Effector memory CD4-positive, alpha-beta T cell (primary cell): ENCODE data around the gene BAG3.
A peak's percentile ranks its signal among the peaks of the same experiment; 100 is the strongest.
"Not testable (repeated sequence)": the region's sequence is repeated elsewhere in the genome, so short reads cannot be mapped to it uniquely, and the experiment has no call there.

Experiments used
- DNase-seq, 3 donors: peaks; one replicate each; pipeline ENCODE4 v3.0.0-alpha.2; 2020
- H3K27ac ChIP-seq: 2 replicates; pipeline ENCODE4 v1.7.0; 2013; ENCODE audit warnings: mild to moderate bottlenecking, low read length, moderate library complexity; ENCODE audit not compliant: insufficient read depth, poor library complexity, severe bottlenecking
- H3K27me3 ChIP-seq: replicated peaks from 2 replicates; pipeline ENCODE4 v1.7.0; 2013; ENCODE audit warnings: mild to moderate bottlenecking, low read length; ENCODE audit not compliant: insufficient read depth, control insufficient read depth, poor library complexity, severe bottlenecking
- H3K36me3 ChIP-seq: 2 replicates; pipeline ENCODE4 v1.7.0; 2013; ENCODE audit warnings: mild to moderate bottlenecking, low read length, moderate library complexity; ENCODE audit not compliant: control insufficient read depth, insufficient read depth
- H3K4me1 ChIP-seq: 2 replicates; pipeline ENCODE4 v1.7.0; 2013; ENCODE audit warnings: low read length, mild to moderate bottlenecking; ENCODE audit not compliant: control insufficient read depth, insufficient read depth, poor library complexity, severe bottlenecking
- H3K4me3 ChIP-seq: 2 replicates; pipeline ENCODE4 v1.7.0; 2013; ENCODE audit warnings: low read length, low read depth, mild to moderate bottlenecking; ENCODE audit not compliant: insufficient read depth, poor library complexity, severe bottlenecking
- H3K9me3 ChIP-seq: 2 replicates; pipeline ENCODE4 v1.7.0; 2013; ENCODE audit warnings: mild to moderate bottlenecking, low read length, moderate library complexity; ENCODE audit not compliant: control insufficient read depth

BAG3 gene

DNA sequence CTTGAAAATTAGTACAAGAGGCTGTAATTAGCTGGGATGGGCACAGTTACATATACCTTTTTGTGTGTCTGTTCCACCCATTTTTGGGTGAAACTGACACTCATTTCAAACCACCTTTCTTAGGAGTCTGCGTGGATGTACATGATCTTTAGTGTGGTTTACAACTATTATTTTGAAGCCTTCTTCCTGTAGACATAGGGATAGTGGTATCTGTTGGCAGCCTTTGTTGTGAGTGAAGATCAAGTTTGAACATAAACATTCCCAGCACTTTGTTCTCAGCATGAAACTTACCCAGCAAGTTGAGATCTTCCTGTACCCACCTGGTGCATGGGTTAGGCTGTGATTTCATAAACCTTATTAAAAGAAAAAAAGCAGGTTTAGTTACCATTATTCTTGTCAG is 2.0 kb downstream of the BAG3 start:
- Histone ChIP-seq H3K27ac (peak overlapping the region; percentile 88), H3K36me3 (no peaks in the 10 kb centered on the region), H3K27me3 (no peaks in the 10 kb centered on the region), H3K9me3 (no peaks in the 10 kb centered on the region), H3K4me3 (peak overlapping the region; percentile 95), H3K4me1 (peaks cover 38% of the 10 kb centered on the region)
- no peak for DNase-seq

DNA sequence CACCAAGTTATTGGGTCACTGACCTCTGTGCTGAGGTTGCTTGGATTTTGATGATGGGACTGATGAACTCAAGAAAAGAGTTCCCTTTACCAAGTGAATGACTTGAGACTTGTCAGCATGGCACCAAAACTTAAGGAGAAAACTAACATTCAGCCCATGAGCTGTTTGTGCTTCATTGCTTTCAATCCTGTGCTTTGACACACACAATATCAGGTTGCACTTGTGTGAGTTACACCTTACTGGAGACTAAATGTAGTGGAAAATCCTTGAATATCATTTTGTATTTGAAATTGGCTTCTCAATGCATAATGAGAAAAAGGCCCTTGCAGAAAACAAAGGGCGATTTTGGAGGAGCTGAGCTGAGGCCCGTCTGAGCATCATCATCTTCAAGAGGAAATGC is 2.7 kb downstream of the BAG3 start:
- Histone ChIP-seq H3K4me1 (peaks cover 40% of the 10 kb centered on the region), H3K27ac (peak overlapping the region; percentile 88)

DNA sequence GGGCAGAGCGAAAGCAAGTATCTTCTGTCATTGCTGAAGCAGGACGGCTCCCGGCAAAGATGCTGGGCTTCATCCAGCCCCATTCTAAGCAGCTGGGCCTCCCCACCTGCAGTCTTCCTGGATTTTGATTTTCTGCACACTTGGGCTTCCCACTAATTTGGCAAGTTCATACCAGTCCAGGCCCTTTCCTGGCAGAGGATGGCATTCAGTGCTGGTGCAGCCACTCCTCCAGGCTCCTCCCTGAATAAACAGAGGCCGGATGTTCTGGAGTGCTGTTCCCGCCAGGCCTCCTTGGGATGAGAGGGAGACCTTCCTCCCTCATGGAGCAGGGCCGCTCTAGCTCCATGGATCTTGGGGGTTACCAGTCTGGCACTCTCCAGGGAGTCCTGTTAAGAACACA is 3.4 kb downstream of the BAG3 start:
- Histone ChIP-seq H3K27me3 (no peaks in the 10 kb centered on the region), H3K9me3 (no peaks in the 10 kb centered on the region), H3K27ac (peak overlapping the region; percentile 57), H3K4me1 (peaks cover 40% of the 10 kb centered on the region), H3K36me3 (no peaks in the 10 kb centered on the region), H3K4me3 (no peak overlapping the region)
- no peak for DNase-seq

More for the DNA sequence above, 2.7 kb downstream of the BAG3 start:
- H3K27me3 ChIP-seq, result no peaks in the 10 kb centered on the region
- no peaks in the 10 kb centered on the region for H3K9me3 ChIP-seq
- H3K36me3 ChIP-seq, result no peaks in the 10 kb centered on the region
- DNase-seq, result no peak
- no peak overlapping the region for H3K4me3 ChIP-seq

DNA sequence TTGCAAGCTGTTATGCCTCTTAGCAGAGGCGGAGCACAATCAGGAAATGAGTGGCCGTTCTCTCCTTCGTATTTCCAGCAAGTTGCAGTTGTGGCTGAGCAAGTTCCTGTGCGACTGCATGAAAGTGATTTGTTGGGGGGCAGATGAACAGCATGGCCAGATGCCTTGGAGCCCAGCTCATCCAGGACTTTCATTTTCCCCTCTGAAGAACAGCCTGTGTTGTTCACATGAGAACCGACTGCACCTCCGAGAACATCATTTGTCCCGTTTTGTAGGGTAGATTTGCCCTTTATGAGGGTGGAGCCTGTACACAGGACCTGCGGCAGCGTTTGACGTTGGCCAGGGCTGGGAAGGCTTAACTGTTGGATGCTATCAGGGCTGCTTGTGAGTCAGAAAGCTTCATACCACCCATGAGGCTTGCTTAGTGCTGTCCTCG is 4.4 kb downstream of the BAG3 start:
- peak overlapping the region; percentile 36 for H3K4me3 ChIP-seq
- peak overlapping the region; percentile 57 for H3K27ac ChIP-seq
- peak; percentile 10 to 53 (median 22) for DNase-seq

DNA sequence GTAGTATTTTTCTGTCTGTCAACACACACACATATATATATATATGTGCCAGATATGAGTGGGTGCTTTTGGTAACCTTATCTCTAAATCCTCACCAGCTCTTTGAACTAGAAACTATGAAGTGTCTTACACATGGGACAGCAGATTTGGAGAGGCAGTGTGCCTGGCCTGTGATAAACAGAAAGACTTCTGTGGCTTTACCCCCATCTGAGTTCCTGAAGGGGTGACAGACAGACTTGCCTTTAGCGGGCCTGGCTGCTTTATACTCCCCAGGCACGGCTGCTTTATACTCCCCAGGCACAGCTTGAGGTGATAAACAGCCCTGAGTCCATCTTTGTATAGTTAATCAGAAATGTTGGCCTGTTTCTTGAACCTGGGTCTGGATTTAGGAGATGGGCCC is 5.6 kb downstream of the BAG3 start:
- no peaks in the 10 kb centered on the region for H3K27me3 ChIP-seq
- DNase-seq, result no peak
- no peaks in the 10 kb centered on the region for H3K36me3 ChIP-seq
- no peak overlapping the region for H3K4me3 ChIP-seq
- H3K9me3 ChIP-seq, result no peaks in the 10 kb centered on the region
- peaks cover 40% of the 10 kb centered on the region for H3K4me1 ChIP-seq
- peak overlapping the region; percentile 57 for H3K27ac ChIP-seq

More for the DNA sequence above, 4.4 kb downstream of the BAG3 start:
- peaks cover 40% of the 10 kb centered on the region for H3K4me1 ChIP-seq
- H3K9me3 ChIP-seq, result no peaks in the 10 kb centered on the region
- no peaks in the 10 kb centered on the region for H3K36me3 ChIP-seq
- no peaks in the 10 kb centered on the region for H3K27me3 ChIP-seq

DNA sequence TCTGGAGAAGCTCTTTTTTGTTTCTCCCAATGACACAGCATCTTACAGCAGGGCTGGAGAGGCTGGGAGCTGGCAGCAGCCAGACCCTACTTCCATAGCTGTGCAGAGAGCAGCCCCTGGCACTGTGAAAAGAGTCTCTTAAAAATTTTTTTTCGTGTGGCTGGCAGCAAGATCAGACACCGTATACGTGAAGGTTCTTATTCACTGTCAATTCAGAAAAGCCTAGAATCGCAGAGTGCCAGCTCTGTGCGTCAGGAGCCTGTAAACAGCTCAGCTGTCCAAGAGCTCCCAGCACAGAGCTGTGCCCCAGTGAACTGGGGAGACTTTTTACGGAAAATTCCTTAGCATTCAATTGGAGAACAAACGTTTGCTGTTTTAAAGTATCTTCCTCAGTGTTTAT is 6.5 kb downstream of the BAG3 start:
- Histone ChIP-seq H3K27me3 (no peaks in the 10 kb centered on the region), H3K36me3 (no peaks in the 10 kb centered on the region), H3K4me3 (no peak overlapping the region), H3K9me3 (no peaks in the 10 kb centered on the region), H3K4me1 (peaks cover 40% of the 10 kb centered on the region), H3K27ac (no peak overlapping the region)
- no peak for DNase-seq

DNA sequence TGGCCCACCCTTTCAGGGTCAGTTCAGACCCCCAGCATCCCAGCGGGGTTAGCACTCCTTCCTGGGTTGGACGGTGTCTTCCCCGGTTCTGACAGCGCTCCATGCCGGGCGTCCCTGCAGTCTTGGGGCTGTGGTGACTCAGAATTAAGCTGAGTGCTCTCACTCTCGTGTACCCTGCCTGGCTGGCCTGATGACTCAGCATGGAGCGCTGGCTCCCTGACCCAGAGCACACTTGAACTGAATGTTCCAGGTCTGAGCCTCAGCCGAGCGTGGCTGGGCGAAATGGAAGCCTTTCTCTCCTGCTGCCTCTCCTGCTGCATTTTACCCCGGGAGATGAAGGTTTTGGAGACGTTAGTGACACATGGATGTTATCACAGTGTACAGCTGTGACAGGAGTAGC is 7.1 kb downstream of the BAG3 start:
- Histone ChIP-seq H3K27ac (no peak overlapping the region), H3K27me3 (no peaks in the 10 kb centered on the region), H3K36me3 (no peaks in the 10 kb centered on the region), H3K9me3 (no peaks in the 10 kb centered on the region), H3K4me1 (peaks cover 41% of the 10 kb centered on the region), H3K4me3 (no peak overlapping the region)
- DNase-seq, result no peak

DNA sequence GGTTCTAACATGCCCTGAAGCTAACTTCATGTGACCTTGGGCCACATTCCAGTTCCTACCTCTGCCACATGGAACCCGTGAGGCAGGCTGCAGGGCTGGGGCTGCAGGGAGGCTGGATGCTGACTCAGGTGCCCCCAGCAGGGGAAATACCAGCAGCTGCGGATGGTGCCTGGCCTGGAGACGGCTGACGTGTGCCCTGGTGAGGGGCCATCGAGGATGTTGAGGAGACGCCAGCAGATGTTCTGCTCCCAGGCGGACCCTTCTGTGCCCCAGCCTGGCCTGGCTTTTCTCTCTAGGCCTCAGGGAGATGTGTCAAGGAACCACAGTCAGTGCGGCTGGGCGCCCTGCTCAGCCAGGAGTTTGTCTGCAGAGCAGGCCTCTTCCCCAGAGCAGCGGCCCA is 8.8 kb downstream of the BAG3 start:
- Histone ChIP-seq H3K4me3 (no peak overlapping the region), H3K4me1 (peaks cover 39% of the 10 kb centered on the region), H3K36me3 (no peaks in the 10 kb centered on the region), H3K27me3 (no peaks in the 10 kb centered on the region), H3K9me3 (no peaks in the 10 kb centered on the region), H3K27ac (no peak overlapping the region)
- DNase-seq, result no peak

DNA sequence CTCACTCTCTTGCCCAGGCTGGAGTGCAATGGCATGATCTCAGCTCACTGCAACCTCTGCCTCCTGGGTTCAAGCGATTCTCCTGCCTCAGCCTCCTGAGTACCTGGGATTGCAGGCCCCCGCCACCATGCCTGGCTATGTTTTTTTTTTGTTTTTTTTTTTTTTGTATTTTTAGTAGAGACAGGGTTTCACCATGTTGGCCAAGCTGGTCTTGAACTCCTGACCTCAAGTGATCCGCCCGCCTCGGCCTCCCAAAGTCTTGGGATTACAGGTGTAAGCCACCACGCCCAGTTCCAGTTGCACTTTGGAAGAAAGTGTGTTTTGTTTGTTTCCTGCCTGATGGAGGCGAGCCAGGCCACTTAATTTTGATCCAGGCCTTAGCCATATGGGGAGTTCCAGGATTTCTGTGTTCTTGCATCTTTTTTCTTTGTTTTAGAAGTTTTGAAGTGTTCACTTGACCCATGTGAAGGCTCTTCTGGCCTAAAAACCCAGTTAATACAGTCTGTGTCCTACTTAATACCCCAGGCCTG is 11.0 kb downstream of the BAG3 start:
- peaks cover 29% of the 10 kb centered on the region for H3K4me1 ChIP-seq
- H3K27me3 ChIP-seq, H3K27ac ChIP-seq, H3K9me3 ChIP-seq, DNase-seq, H3K36me3 ChIP-seq, H3K4me3 ChIP-seq: not testable (repeated sequence)

DNA sequence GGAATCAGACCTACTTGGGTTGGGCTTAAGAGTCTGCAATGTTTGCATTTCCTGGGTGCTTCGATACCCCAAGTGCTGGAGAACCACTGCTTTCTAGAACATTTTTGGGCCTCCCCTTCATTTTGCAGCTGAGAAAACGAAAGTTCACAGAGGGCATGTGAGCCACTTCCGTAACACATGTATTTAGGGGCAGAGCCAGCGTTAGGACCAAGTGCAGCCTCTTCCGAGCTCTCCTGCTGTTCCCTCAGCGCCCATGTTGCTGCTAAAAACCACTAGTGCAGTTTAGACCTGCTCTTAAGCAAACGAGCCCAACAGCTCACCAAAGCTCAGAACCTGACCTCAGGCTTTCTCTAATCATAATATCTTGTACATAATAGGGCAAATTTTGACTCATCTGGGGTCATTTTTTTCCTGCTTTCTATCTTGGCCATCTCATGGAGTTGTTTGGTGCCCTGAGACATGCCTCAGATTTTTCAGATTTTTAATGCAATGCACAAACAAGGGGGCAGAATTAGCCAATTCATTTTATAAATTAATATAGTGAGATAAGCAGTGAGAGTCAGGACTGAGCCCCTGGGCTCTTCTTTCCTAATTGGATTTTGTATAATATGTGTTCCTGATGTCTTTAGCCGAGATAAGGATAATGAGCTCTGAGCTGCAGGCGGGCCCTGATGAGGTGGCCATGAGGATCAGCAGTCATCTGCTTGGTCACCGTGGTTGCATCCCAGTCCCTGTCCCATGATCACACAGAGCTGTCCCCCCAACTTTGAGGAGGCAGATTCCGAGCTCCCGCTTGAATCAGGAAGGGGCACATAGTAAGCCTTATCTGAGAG is 12.9 kb downstream of the BAG3 start:
- H3K36me3 ChIP-seq, result peaks cover 3% of the 10 kb centered on the region
- H3K4me3 ChIP-seq, result peak overlapping the region; percentile 28
- H3K27me3 ChIP-seq, result no peaks in the 10 kb centered on the region
- peaks cover 23% of the 10 kb centered on the region for H3K4me1 ChIP-seq
- peak; percentile 11 to 35 (median 24) for DNase-seq
- peak overlapping the region; percentile 76 for H3K27ac ChIP-seq
- no peaks in the 10 kb centered on the region for H3K9me3 ChIP-seq
